Hepatocyte (in vitro differentiated cells): Measurements from ENCODE around the gene LAMC2.

Experiments used
- CTCF ChIP-seq: fragments of 200-600 bp; sonication (generic); IDR thresholded peaks from 2 replicates; pipeline ENCODE4 v1.5.1; 2016; ENCODE audit warnings: antibody characterized with exemption, mild to moderate bottlenecking; ENCODE audit not compliant: poor library complexity
- EZH2 ChIP-seq: fragments of 200-600 bp; sonication (generic); IDR thresholded peaks from 2 replicates; pipeline ENCODE4 v1.6.1; 2016; ENCODE audit warnings: antibody characterized with exemption, mild to moderate bottlenecking, borderline replicate concordance
- EZH2phosphoT487 ChIP-seq: fragments of 200-600 bp; sonication (generic); IDR thresholded peaks from one replicate; pipeline ENCODE4 v1.6.1; 2018; ENCODE audit warnings: antibody characterized with exemption, mild to moderate bottlenecking, low read depth, moderate library complexity; ENCODE audit not compliant: unreplicated experiment, severe bottlenecking

- TF ChIP-seq CTCF (no peak), EZH2 (no peak), EZH2phosphoT487 (no peak)
Measured at GRCh38 chr1:183290628-183291027, 104.6 kb downstream of the LAMC2 start.
